ENCODE measurements around the gene MPDU1.

The MPDU1 gene

GRCh38 chr17:7632492-7632894 lies 48.8 kb downstream of the MPDU1 start:
- Mint-ChIP-seq H3K4me1 (ENCODE audit: low read depth) (peaks cover 4% of the 10 kb centered on the region), H3K36me3 (ENCODE audit: low read depth) (no peaks in the 10 kb centered on the region), H3K27ac (no peak overlapping the region), H3K4me3 (no peak overlapping the region), H3K27me3 (ENCODE audit: low read depth) (no peaks in the 10 kb centered on the region), H3K9me3 (no peaks in the 10 kb centered on the region)

GRCh38 chr17:7633093-7633492 lies 49.4 kb downstream of the MPDU1 start:
- Mint-ChIP-seq H3K9me3 (no peaks in the 10 kb centered on the region), H3K27me3 (ENCODE audit: low read depth) (no peaks in the 10 kb centered on the region), H3K36me3 (ENCODE audit: low read depth) (no peaks in the 10 kb centered on the region), H3K4me3 (no peak overlapping the region), H3K27ac (no peak overlapping the region), H3K4me1 (ENCODE audit: low read depth) (peaks cover 4% of the 10 kb centered on the region)

- Mint-ChIP-seq H3K27me3 (ENCODE audit: low read depth) (peaks cover 8% of the 10 kb centered on the region), H3K4me1 (ENCODE audit: low read depth) (peaks cover 4% of the 10 kb centered on the region), H3K27ac (no peak overlapping the region), H3K9me3 (no peaks in the 10 kb centered on the region), H3K36me3 (ENCODE audit: low read depth) (no peaks in the 10 kb centered on the region), H3K4me3 (no peak overlapping the region)
Measured at GRCh38 chr17:7634384-7634783, 50.7 kb downstream of the MPDU1 start.

GRCh38 chr17:7636163-7636562 lies 52.5 kb downstream of the MPDU1 start:
- peaks cover 13% of the 10 kb centered on the region for H3K27me3 Mint-ChIP-seq (ENCODE audit: low read depth)
- H3K9me3 Mint-ChIP-seq = no peaks in the 10 kb centered on the region
- H3K27ac Mint-ChIP-seq = no peak overlapping the region
- no peak overlapping the region for H3K4me3 Mint-ChIP-seq
- H3K4me1 Mint-ChIP-seq (ENCODE audit: low read depth) = peaks cover 4% of the 10 kb centered on the region
- H3K36me3 Mint-ChIP-seq (ENCODE audit: low read depth) = no peaks in the 10 kb centered on the region

Measured in T-helper 1 cell treated with Interleukin-12 subunit alpha and Interleukin-12 subunit beta and Interleukin-4 antibody, amounts not matched to agents 30 μg/mL and 1 μg/mL, for 36 hours (primary cell).